ENCODE measurements around the gene DPT. TPM values are rescaled to one million over a fixed set of nuclear protein-coding genes. Genes with fewer than 3 reads are reported as not detected.

DPT gene
- total RNA-seq, 1 experiment from 2014 or later: not detected

DNA sequence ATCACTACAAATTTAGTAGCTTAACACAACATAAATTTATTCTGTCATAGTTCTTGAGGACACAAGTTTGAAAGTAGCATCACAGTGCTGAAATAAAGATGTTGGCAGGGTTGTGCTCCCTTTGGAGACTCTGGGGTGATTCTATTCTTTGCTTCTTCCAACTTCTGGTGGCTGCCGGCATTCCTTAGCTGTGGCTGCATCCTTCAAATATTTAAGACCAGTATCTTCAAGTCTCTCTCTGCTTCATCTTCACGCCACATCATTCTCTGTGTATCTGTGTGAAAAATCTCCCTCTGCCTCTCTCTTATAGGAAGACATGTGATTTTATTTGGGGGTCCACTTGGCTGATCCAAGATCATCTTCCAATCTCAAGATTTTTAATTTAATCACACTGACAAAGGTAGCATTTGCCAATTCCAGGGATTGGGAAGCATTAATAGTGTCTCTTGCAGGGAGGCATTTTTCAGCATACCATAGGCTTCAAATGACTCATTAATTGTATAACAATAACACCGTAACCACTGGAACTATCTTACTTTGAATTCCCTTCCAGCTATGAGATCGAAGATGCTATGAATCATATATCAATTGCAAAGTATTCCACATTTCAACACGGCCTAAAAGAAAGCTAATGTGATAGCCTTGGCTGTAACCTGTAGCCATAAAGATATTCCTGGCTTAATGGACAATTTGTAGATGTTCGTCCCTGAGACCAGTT lies 74.6 kb downstream of the DPT start:
- no peaks in the 10 kb centered on the region for H3K9me3 ChIP-seq
- H3K4me3 ChIP-seq: no peak overlapping the region
- no peaks in the 10 kb centered on the region for H3K36me3 ChIP-seq
- H3K27me3 ChIP-seq: no peaks in the 10 kb centered on the region
- DNase-seq: peak; percentile 67

DNA sequence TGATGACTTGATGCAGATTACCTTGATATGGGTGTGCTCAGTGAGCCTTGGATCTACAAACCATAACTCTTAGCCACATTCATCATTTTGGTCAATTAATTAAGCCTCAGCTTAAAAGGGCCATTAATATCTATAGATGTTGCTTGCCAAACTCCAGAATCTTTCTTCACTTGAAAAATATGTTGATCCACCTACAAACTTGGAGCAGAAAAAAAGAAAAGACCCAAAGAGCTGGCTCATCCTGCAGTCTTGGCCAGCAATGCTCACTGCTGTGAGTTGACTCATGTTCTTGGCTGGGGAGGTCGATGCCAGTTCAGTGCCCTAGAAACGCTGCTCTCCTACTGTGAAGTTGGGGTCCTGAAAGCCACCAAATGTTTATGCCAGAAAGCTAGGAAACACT lies 75.4 kb downstream of the DPT start:
- no peaks in the 10 kb centered on the region for H3K9me3 ChIP-seq
- H3K4me3 ChIP-seq: no peak overlapping the region
- no peaks in the 10 kb centered on the region for H3K27me3 ChIP-seq
- peak; percentile 90 for DNase-seq
- no peaks in the 10 kb centered on the region for H3K36me3 ChIP-seq

DNA sequence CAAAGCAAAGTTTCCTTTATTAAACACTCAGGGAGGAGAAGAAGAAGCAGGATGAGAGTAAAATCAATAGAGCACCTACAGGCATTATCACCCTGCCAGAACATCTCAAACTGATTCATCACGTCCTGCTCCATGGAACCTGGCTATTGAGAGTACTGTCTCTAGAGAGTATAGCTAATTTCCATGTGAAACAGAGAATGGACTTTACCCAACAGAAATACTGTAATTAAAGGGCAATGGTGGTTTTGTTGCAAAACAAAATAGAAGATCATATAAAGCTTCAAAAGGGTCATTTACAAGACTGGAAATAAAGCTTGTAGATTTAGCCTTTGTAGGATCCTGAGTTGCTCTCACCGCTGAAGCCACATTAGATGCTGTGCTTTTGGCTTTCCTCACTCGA lies 83.3 kb downstream of the DPT start:
- Histone ChIP-seq H3K9me3 (peaks cover 3% of the 10 kb centered on the region), H3K4me3 (no peak overlapping the region), H3K27me3 (no peaks in the 10 kb centered on the region), H3K36me3 (no peaks in the 10 kb centered on the region)
- no peak for DNase-seq

Other genes starting within 250 kb of the DPT start
- not detected in 2 replicates for gene XCL2, start 185.2 kb downstream of the DPT start, total RNA-seq (2014; rRNA removed; shearing (Covaris generic); ENCODE audit: low replicate concordance)
- not detected in 2 replicates for gene XCL1, start 152.6 kb downstream of the DPT start, total RNA-seq (2014; rRNA removed; shearing (Covaris generic); ENCODE audit: low replicate concordance)